NCI-H446 (cell line): Measurements from ENCODE around the gene CEP72.
"Not testable (repeated sequence)": the region's sequence is repeated elsewhere in the genome, so short reads cannot be mapped to it uniquely, and the experiment has no call there.

Experiments
- DNase-seq, 2 experiments: peaks; one replicate each; lab custom pipeline; 2025; lab: John Stamatoyannopoulos, UW

Gene CEP72

GRCh38 chr5:611731-612486, at the start of gene CEP72:
TSS of gene CEP72 (plus strand) at chr5:612340. CDS start at chr5:612362, 22 bp downstream.
- peak; percentile 62 to 97 for DNase-seq

DNA sequence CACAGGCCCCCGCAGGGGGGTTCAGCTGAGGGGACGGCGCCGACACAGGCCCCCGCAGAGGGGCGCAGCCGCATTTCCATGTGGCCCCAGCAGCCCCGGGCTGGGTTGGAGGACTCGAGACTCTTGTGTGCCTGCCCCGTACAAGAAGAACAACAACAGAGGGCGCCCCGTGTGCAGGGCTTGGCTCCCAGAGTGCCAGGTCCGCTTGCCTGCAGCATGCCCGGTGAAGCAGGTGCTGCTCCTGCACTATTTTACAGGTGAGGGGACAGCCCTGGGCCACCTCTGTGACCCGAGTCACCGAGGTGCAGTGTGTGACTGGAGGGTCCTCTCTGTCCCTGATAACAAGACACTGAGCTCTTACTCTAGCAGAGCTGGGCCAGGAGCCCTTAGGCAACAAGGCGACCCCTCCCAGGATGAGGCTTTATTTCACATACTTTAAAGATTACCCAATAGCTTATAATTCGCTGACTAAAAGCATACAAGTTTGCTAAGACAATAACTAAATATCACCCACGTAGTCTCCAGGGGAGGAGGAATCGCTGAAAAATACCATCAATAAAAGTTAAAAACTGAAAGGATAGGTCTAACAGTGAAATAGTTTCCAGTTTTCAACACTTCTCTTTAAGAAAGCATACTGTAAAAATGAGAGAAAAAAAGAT, 46.2 kb upstream of the CEP72 start:
- no peak for DNase-seq

GRCh38 chr5:566636-567309, 45.4 kb upstream of the CEP72 start:
- no peak for DNase-seq

GRCh38 chr5:567664-568060, 44.5 kb upstream of the CEP72 start:
- DNase-seq, result no peak

DNA sequence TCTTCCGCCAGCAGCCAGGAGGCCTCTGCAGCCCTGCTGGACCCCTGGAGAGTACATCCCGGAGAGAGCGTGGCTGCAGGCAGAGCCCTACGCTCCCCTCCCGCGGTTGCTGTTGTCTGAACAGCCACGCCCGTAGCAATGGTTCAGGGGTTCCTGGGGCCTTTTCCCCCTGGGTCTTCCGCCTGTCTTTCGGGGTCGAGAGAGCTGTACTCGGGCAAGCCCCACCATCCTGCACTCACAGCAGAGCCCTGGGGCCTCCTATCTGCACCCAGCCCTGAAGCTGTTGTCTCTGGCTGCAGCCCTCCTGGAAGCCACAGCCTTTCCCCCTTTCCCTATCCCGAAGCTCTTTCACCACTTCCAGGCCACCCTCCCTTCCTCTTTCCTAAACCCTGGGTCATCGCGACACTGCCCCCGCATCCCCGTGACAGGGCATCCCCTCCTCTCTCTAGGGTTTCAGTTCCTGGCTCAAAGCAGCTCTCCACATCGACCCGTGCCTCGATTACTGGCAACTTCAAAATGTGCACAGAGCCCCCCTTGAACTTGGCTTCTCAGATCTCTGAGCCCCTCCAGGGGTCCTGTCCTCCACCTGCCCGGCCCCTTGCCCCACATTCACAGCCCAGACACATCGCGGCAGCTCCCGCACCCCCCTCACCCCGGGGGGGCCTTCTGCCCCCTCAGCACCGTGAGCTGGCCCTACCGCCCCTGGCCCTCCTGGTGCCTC, 43.9 kb upstream of the CEP72 start:
- no peak for DNase-seq

GRCh38 chr5:568809-569208, 43.3 kb upstream of the CEP72 start:
- DNase-seq, result no peak

DNA sequence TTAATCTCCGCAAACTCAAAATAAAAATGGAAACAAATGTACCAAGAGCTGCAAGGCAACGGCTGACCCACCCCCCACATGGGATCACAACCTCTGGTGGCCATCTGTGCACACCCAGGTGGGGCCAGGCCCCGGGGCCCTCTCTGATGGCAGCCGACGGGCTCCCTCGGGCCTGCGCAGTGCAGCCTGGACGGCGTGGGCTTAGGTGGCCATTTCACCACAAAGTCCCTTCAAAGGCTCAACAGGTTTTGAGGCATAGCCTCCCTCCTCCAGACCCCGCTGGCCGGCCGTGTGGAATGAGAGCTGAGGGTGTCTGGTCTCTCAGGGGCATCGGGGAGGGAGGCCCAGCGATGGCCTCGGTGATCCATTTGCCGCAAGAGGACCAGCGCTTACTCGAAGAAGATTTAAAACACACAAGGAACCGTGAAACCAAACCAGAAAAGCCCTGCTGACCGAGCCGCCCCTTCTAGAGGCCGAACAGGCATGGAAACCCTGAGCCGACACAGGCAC, 42.7 kb upstream of the CEP72 start:
- no peak for DNase-seq

- no peak for DNase-seq
These were observed 42.2 kb upstream of the CEP72 start for GRCh38 chr5:569868-570361.

DNA sequence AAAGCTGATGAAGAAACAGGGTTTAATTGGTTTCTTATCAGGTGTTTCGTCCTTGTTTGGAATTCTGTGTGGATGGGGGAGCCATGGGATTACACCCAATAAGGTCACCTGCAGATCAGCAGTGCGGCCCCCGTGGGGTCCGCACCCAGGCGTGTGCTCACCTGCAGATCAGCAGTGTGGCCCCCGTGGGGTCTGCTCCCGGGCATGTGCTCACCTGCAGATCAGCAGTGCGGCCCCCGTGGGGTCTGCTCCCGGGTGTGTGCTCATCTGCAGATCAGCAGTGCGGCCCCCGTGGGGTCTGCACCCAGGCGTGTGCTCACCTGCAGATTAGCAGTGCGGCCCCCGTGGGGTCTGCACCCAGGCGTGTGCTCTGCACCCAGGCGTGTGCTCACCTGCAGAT, 41.7 kb upstream of the CEP72 start:
- DNase-seq, result no peak

DNA sequence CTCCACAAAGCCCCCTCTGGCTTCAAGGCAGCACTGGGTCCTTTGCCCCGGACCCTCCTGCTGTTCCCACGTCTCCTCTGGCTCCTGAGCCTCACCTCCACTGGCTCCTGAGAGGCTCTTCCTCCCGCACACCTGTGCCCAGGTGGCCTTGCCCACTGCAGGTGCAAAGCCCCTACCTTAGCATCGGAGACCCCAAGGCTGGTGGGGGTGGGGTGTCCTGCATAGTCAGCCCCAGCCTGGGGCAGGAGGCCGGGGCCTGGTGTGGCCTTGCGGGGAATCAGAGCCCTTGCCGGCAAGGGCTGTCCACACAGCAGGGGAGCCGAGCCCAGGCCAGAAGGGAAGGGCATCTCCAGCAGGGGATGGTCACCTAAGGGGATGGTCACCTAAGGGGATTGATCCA, 41.3 kb upstream of the CEP72 start:
- no peak for DNase-seq

DNA sequence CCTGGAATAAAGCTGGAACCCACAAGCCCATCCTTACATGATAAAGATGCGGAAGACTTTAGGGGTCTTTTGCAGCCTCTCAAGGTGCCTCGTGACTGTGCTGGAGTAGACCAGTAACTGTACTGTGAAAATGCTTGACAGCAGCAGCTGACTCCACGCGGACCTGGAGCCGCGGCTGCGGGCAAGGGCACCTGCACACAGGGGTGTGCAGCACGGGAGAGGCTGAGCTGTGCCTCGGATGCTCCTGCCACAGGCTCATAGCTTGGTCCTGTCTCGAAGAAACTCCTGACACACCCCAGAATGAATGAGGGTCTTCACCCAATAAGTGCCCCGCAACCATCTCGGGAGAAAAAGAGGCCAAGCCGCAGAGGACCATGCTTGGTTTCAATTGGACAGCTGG, 40.3 kb upstream of the CEP72 start:
- no peak for DNase-seq

- DNase-seq, result no peak
These were observed 39.6 kb upstream of the CEP72 start for GRCh38 chr5:572398-573019.

GRCh38 chr5:573206-573605, 38.9 kb upstream of the CEP72 start:
- DNase-seq, result no peak

- no peak for DNase-seq
These were observed 38.2 kb upstream of the CEP72 start for GRCh38 chr5:573976-574375.

GRCh38 chr5:574906-575305, 37.2 kb upstream of the CEP72 start:
- DNase-seq, result no peak

DNA sequence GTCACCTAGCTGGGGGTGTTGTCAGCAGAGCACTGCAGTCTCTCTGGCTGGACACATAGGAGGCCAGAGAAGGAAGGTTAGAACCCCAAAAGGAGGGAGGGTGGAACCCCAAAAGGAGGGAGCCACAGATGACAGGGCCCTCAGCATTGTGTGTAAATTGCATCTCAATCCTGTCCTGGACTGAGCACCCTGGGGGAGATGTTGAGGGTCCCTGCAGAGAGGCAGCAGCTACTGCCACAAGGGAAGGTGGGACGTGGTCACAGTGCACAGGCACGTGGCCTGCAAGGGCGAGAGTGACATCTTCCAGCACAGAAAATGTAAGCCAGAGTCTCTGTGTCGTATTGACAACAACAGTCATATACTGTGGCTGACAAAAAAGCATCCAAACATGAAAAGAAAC, 36.5 kb upstream of the CEP72 start:
- DNase-seq, result no peak

DNA sequence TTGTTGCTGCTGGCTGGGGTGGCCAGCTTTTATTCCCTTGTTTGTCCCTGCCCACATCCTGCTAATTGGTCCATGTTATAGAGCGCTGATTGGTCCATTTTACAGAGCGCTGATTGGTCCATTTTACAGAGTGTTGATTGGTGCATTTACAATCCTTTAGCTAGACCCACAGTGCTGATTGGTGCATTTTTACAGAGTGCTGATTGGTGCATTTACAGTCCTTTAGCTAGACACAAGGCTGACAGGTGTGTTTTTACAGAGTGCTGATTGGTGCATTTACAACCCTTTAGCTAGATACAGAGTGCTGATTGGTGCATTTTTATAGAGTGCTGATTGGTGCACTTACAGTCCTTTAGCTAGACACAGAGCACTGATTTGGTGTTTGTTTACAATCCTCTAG, 34.9 kb upstream of the CEP72 start:
- not testable (repeated sequence) for DNase-seq

- DNase-seq, result no peak
These were observed 34.3 kb upstream of the CEP72 start for GRCh38 chr5:577800-578199.

DNA sequence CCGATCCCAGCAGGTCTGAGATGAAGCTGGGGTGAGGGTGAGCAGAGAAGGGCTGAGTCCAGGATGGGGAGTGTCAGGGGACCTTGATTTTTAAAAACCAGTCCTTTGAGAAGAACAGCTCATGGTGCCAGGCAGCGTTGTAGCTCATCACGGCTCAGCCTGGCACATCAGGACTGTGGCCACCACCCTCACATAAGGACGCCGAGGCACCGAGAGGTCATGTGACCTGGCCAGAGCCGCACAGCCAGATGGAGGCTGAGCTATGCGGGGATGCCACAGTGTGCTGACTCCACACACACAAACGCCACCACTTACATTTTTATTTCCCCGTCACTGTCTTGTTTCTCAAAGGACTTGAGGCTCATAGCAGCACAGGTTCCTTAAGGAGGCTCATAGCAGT, 32.9 kb upstream of the CEP72 start:
- no peak for DNase-seq

DNA sequence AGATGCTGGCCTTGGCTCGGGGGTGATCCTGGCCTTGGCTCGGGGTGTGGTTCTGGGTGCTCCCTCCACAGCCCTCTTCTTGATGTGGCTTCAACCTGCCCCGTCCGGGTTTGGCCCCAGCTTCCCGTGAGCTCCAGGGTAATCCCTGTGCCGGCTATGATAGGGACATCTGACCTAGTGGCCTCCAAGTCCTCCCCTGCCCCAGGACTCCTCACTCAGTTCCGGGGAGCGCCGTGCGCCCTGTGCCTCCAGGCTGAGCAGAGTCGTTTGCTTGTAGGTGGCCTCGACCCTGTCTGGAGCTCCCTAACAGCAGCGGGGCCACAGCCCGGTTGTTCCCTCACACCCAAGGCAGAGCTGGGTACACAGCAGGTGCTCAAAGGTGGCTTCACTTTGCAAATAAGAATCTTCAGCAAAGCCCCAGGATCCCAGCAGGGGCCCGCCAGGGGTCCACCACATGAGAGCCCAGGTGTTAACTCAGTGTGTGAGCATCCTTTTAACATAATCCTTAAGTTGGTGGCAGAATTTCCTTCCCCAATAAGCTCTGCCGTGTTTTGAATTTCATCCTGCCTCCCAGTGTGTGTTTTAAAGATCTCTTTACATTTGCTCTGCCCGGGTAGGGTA, 32.3 kb upstream of the CEP72 start:
- no peak for DNase-seq

DNA sequence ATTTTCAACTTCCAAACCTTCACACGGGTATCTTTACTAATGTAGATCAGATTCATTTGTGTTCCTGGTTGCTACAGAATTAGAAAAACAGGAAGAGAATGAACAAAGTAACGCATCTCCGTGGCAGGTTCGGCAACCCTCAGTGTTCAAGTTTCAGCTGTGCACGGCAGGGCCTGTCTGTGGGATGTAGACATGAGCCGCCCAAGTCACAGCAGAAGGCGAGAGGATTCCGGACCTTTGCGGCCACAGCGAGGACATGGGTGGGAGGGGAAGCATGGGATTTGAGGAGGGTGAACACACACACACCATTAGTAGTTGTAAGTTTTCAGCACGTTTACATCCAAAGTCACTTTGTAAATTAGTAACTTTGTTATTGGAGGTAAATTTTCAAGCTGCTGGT, 31.7 kb upstream of the CEP72 start:
- DNase-seq, result no peak
